Ishikawa (cell line): ENCODE measurements around the gene PRSS53.

Experiments
- EP300 ChIP-seq: IDR thresholded peaks from 2 replicates; pipeline ENCODE4 v1.6.1; 2012; ENCODE audit warnings: borderline replicate concordance
- FOXM1 ChIP-seq: IDR thresholded peaks from 2 replicates; pipeline ENCODE4 v1.6.1; 2012; ENCODE audit warnings: low read depth, borderline replicate concordance
- NFIC ChIP-seq: IDR thresholded peaks from 2 replicates; pipeline ENCODE4 v1.6.1; 2012
- RAD21 ChIP-seq: IDR thresholded peaks from 2 replicates; pipeline ENCODE4 v1.6.1; 2012; ENCODE audit warnings: low read depth
- TAF1 ChIP-seq: IDR thresholded peaks from 2 replicates; pipeline ENCODE4 v1.6.1; 2012; ENCODE audit warnings: low read depth, mild to moderate bottlenecking
- TF ChIP-seq, protein P1 (sequence below): IDR thresholded peaks from 2 replicates; pipeline ENCODE4 v1.6.1; 2012; ENCODE audit warnings: low read depth, mild to moderate bottlenecking

DNA sequence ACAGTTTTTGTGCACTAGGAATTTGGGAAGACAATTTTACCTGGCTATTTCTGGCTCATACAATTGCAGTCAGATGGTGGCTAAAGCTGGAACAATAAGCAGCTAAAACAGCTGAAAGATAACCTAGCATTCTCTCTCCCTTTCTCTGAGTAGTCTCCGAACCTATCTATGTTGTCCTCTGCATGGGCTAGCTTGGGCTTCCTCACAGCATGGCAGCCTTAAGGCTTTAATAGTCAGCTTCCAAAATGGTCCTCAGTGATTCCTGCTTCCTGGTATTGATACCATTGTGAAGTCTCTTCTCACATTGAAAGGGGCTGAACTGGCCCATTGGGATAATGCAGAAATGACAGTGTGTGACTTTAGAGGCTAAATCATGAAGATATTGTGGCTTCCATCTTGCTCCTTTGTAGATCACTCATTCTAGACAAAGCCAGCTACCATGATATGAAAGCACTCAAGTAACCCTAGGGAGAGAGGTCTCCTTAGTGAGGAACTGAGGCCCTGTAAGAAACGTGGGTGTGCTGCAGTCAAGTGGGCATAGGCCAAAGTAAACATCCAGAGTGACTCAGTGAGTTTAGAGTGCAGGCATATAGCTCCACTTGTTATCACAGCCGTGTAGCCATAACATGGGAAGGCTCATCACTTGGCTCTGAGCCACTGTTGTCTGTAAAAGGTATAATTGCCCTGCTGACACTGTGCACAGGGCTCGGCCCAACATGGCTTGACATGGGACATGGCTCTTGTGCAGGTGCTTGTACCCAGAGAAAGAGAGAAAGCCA, 11.3 kb upstream of the PRSS53 start:
- TF ChIP-seq EP300 (no peak), NFIC (no peak), FOXM1 (no peak), RAD21 (no peak), TAF1 (no peak)
- TF ChIP-seq, protein P1, sequence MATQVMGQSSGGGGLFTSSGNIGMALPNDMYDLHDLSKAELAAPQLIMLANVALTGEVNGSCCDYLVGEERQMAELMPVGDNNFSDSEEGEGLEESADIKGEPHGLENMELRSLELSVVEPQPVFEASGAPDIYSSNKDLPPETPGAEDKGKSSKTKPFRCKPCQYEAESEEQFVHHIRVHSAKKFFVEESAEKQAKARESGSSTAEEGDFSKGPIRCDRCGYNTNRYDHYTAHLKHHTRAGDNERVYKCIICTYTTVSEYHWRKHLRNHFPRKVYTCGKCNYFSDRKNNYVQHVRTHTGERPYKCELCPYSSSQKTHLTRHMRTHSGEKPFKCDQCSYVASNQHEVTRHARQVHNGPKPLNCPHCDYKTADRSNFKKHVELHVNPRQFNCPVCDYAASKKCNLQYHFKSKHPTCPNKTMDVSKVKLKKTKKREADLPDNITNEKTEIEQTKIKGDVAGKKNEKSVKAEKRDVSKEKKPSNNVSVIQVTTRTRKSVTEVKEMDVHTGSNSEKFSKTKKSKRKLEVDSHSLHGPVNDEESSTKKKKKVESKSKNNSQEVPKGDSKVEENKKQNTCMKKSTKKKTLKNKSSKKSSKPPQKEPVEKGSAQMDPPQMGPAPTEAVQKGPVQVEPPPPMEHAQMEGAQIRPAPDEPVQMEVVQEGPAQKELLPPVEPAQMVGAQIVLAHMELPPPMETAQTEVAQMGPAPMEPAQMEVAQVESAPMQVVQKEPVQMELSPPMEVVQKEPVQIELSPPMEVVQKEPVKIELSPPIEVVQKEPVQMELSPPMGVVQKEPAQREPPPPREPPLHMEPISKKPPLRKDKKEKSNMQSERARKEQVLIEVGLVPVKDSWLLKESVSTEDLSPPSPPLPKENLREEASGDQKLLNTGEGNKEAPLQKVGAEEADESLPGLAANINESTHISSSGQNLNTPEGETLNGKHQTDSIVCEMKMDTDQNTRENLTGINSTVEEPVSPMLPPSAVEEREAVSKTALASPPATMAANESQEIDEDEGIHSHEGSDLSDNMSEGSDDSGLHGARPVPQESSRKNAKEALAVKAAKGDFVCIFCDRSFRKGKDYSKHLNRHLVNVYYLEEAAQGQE, result no peak
